CD4-positive, alpha-beta T cell treated with Interleukin-4 for 1 hour (primary cell): ENCODE measurements around the gene PPFIA3.
A peak's percentile ranks its signal among the peaks of the same experiment; 100 is the strongest.
"Not testable (repeated sequence)": the region's sequence is repeated elsewhere in the genome, so short reads cannot be mapped to it uniquely, and the experiment has no call there.

Experiments
- DNase-seq, 2 donors: peaks; one replicate each; pipeline ENCODE4 v3.0.0-alpha.2; 2020 to 2022

PPFIA3 gene

DNA sequence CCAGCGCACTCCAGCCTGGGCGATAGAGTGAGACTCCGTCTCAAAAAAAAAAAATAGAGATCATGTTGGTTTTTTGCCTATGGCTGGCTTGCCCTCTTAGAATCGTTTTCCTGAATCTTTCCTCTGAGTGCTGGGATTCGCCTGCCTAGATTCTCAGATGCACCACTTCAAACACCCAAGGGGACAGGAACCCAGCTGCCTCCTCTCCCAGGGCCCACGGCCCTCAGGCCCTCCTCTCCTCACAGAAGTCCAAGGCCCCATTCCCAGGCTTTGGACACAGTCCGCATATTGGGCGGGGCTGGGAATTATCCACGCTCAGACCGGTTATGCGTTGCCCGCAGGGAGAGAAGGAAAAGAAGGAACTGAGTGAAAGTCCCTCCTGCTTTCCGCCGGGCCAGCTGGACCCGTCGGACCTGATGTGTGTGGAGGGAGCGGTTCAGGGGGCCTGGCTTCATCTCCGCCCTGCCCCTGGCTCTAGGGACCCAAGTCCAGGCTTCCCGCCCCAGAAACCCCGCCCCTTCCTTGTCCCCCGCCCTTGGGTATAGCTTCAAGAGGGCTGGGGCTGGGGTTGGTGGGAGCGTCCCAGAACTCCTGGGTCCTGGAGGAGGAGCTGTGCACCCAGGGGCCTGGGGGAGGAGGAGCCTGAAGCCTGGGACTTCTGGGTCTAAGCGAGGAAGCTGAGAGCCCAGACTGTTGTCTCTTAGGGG, 5.8 kb downstream of the PPFIA3 start:
- no peak for DNase-seq

- no peak for DNase-seq
These were observed 7.2 kb downstream of the PPFIA3 start for GRCh38 chr19:49126575-49126974.

- not testable (repeated sequence) for DNase-seq
These were observed 7.9 kb downstream of the PPFIA3 start for GRCh38 chr19:49127225-49127624.

DNA sequence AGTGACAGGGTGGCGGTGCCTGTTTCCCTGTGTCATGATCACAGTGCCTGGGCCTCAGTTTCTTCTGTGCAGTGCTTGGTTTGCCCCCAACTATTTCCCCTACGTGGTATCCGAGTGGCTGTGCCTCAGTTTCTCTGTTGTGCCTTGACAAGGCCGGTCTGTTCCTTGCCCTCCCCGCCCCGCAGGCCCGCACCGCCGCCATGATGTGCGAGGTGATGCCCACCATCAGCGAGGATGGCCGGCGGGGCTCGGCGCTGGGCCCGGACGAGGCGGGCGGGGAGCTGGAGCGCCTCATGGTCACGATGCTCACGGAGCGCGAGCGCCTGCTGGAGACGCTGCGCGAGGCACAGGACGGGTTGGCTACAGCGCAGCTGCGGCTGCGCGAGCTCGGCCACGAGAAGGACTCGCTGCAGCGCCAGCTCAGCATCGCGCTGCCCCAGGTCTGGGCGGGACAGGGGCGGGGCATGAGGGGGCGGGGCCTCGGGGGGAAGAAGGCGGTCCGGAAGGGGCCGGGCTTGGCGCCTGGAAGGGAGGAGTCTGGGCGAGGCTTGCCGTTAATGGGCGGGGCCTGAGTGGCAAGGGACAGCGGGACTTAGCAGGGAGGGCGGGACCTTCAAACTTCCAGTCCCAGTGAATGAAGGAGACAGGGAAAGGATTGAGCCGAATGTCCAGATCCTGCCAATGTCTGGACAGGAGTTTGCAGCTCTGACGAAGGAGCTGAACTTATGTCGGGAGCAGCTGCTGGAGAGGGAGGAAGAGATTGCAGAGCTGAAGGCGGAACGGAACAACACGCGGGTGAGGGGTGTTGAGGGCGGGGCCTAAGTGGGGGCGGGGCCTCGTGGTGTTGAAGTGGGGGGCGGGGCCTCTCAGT, 8.6 kb downstream of the PPFIA3 start:
- DNase-seq = peak; percentile 96 to 98

GRCh38 chr19:49128545-49129237, 9.3 kb downstream of the PPFIA3 start:
- DNase-seq = no peak

DNA sequence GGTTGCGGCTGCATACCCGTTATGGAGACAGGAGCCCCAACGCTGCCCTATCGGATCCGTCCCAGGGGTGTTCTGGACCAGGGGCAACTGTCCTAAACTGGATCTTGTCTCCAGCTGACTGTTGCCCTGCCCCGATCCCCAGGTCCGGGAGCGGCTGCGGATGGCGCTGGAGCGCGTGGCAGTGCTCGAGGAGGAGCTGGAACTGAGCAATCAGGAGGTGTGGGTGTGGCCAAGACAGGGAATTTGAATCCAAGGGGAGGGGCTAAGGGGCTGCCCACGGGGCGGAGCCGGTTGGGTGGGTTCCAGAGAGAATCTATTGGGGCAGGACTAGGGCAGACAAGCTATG, 9.9 kb downstream of the PPFIA3 start:
- no peak for DNase-seq

DNA sequence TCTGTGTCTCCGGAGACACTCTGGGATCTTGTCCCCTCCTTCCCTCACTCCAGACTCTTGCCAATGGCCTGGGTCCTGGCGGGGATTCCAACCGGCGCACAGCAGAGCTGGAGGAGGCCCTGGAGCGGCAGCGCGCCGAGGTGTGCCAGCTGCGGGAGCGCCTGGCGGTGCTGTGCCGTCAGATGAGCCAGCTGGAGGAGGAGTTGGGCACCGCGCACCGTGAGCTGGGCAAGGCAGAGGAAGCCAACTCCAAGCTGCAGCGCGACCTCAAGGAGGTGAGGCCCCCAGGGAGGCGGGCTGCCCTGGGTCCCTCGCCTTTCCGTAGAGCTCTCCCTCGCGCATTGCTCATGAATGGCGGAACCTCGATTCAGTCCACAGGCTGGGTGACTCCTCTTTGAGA, 11.0 kb downstream of the PPFIA3 start:
- no peak for DNase-seq

DNA sequence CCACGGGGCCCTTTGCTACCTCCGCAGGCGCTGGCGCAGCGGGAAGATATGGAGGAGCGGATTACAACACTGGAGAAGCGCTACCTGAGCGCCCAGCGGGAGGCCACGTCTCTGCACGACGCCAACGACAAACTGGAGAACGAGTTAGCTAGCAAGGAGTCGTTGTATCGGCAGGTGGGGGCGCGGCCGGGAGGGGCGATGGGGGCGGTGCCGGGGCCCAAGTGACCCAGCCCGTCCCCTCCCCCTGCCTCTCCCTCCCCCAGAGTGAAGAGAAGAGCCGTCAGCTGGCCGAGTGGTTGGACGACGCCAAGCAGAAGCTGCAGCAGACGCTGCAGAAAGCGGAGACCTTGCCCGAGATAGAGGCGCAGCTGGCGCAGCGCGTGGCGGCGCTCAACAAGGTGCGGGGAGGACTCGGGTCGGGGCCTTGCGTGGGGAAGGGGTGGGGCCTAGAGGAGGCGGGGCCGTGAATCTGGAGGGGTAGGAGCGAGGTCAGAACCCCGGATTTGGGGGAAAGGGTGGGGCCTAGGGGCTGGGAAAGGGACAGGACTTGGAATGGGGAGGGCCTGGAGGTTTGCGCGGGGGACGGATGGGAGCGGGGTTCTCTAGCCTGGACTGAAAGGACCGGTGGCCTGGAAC, 13.7 kb downstream of the PPFIA3 start:
- DNase-seq = peak; percentile 47 to 50

GRCh38 chr19:49133621-49134454, 14.5 kb downstream of the PPFIA3 start:
- DNase-seq = peak; percentile 49 to 56

GRCh38 chr19:49135686-49136085, 16.3 kb downstream of the PPFIA3 start:
- no peak for DNase-seq

DNA sequence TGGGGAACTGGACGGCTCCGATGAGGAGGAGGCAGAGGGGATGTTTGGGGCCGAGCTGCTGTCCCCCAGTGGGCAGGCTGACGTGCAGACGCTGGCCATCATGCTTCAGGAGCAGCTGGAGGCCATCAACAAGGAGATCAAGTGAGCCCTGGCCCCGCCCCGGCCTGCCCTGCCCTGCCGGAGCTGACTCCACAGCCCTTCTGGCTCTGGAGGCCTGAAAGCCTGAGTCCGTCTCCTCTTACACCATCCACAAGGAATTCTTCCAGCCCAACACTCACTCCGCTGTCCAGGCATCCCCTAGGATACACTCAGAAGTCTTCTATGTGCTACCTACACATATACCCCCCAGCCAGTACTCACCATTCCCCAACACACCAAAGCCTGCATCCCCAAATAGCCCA, 17.4 kb downstream of the PPFIA3 start:
- no peak for DNase-seq

DNA sequence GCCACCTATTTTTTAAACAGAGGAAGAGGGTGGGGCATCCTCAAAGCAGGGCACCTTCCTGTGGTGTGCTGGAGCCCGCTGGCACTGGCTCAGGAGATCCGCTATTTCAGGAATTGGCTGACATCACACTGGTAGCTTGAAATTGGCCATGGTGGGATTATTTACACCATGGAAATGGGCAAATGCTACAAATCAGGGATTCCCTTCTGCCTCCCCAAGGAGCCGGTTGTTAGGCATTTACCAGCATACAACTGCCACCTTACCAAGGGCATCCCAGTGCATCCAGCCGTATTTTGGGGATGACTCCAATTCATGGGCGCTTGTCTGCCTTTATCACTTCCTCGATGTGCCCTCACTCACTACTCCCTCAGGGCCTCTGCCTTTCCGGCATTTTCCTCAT, 21.6 kb downstream of the PPFIA3 start:
- no peak for DNase-seq

GRCh38 chr19:49141352-49141751, 22.0 kb downstream of the PPFIA3 start:
- no peak for DNase-seq

GRCh38 chr19:49142866-49143335, 23.6 kb downstream of the PPFIA3 start:
- DNase-seq = peak; percentile 66 to 75

DNA sequence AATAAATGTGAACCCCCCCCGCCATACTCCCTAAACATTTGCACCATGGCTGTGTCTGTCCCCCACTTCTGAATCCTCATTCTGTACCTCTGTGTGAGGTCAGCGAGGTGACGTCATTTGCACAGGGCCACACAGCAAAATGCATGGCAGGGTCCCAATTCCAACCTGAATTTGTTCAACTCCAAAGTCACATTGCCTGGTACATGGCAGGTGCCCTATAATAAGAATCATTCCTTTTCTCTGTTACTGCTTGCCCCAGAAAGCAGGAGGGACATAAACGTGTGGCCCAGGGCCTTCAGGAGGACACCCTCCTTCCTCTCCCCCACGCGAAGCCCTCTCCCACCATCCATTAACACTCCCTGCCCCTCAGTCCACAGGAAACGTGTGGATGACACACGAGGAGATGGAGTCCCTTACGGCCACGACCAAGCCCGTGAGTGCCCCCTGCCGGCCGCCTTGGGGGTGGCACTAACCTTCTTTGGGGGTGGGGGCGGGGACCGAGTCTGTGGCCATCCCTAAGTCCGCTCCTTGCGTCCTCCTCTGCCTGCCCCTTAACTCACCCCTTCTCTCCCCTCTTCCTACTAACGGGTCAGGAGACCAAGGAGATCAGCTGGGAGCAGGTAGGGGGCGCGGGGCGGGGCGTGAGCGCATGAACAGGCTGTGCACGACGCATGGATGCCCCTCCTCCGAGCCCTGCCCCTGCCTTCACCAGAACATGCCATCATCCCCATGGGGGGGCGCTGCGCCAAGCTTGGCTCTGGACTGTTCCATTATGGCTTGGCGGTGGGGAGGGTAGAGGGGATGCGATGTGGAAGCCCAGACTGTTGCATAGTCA, 26.4 kb downstream of the PPFIA3 start:
- DNase-seq = peak; percentile 68 to 76

DNA sequence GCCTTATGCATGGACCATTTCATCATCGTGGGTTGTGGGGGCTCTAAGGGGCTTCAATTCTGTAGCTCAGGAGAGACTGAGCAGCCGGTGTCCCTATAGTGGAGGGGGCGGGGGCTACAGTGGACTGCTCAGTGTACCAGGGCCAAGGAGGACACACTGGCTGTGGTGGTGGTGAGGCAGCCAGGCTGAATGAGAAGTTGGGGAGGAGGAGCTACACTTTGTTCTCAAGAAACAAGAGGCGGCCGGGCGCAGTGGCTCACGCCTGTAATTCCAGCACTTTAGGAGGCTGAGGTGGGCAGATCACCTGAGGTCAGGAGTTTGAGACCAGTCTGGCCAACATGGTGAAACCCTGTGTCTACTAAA, 27.0 kb downstream of the PPFIA3 start:
- not testable (repeated sequence) for DNase-seq

GRCh38 chr19:49148044-49148682, 28.8 kb downstream of the PPFIA3 start:
- DNase-seq = no peak

GRCh38 chr19:49148784-49149651, 29.7 kb downstream of the PPFIA3 start:
- DNase-seq = peak; percentile 86 to 87

- DNase-seq = no peak
These were observed 30.3 kb downstream of the PPFIA3 start for GRCh38 chr19:49149652-49150105.
